Endothelial cell of umbilical vein (primary cell): ENCODE data around the gene STEAP4.

ENCODE experiments used
- CTCF ChIP-seq, 2 donors: IDR thresholded peaks; 1 replicate in 1 of 2; 2 replicates in 1 of 2; pipeline ENCODE4 v1.5.1; 2011; ENCODE audit warnings: low read length in 2 of 2, mild to moderate bottlenecking in 2 of 2, moderate library complexity in 2 of 2, control low read depth in 1 of 2, inconsistent platforms in 1 of 2, low read depth in 1 of 2; ENCODE audit not compliant: insufficient read depth in 1 of 2; ENCODE audit errors: extremely low read depth in 1 of 2
- EZH2 ChIP-seq: IDR thresholded peaks from 2 replicates; pipeline ENCODE4 v1.6.1; 2012; ENCODE audit warnings: borderline replicate concordance, low read depth, mild to moderate bottlenecking, moderate library complexity, low read length, inconsistent platforms; ENCODE audit not compliant: severe bottlenecking
- MAX ChIP-seq: IDR thresholded peaks from 2 replicates; pipeline ENCODE4 v1.6.1; 2011; ENCODE audit not compliant: insufficient read depth, insufficient read length
- POLR2AphosphoS5 ChIP-seq: IDR thresholded peaks from 2 replicates; pipeline ENCODE4 v1.6.1; 2012; ENCODE audit warnings: low read depth, mild to moderate bottlenecking, control low read depth, low read length, moderate library complexity; ENCODE audit not compliant: insufficient read depth

- no peak for TF ChIP-seq CTCF (IDR thresholded peaks at IDR 0.05; ENCODE audit: extremely low read depth in 1 of 2, insufficient read depth in 1 of 2, low read depth in 1 of 2, low read length in 2 of 2)
- no peak for TF ChIP-seq EZH2
- TF ChIP-seq POLR2AphosphoS5: no peak
- no peak for TF ChIP-seq MAX
Observed at GRCh38 chr7:88347090-88347489, 40.4 kb upstream of the STEAP4 start.
